HG03442 (cell line): ENCODE measurements around the gene FBLN1.
"Not testable (repeated sequence)": the region's sequence is repeated elsewhere in the genome, so short reads cannot be mapped to it uniquely, and the experiment has no call there.

Experiments used
- ATAC-seq: cut with Tn5 transposase; IDR thresholded peaks from one replicate; pipeline ENCODE4 v1.9.1; 2021; ENCODE audit warnings: mild to moderate bottlenecking, moderate library complexity; ENCODE audit not compliant: unreplicated experiment

The FBLN1 gene

DNA sequence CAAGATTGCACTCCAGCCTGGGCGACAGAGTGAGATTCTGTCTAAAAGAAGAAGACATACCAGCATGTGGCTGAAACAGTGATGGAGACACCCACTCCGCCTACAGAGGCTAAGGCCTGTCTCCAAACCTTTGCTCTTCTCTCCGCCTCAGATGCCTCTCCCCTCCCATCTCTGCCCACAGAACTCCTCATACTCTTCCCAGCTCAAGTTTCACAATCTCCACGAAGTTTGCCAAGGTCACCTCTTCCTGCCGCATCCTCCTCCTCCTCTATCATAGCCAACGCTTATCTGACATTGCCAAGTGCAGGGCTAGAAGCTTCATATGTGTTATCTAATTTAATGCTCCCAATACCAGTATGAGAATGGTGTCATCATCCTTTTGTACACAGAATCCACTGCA lies 25.9 kb upstream of the FBLN1 start:
- no peak for ATAC-seq

GRCh38 chr22:45477366-45478107 lies 25.1 kb upstream of the FBLN1 start:
- no peak for ATAC-seq

GRCh38 chr22:45478108-45478771 lies 24.4 kb upstream of the FBLN1 start:
- ATAC-seq, result no peak

DNA sequence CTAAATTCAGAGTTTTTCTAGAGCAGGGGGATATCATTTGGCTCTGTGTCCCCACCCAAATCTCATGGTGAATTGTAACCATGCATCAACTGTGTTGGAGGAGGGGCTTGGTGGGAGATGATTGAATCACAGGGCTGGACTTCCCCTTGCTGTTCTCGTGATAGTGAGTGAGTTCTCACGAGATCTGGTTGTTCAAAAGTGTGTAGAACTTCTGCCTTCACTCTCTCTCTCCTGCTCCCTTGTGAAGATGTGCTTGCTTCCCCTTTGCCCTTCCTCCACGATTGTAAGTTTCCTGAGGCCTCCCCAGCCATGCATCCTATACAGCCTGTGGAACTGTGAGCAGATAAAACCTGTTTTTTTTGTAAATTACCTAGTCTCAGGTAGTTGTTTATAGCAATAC lies 22.0 kb upstream of the FBLN1 start:
- no peak for ATAC-seq

DNA sequence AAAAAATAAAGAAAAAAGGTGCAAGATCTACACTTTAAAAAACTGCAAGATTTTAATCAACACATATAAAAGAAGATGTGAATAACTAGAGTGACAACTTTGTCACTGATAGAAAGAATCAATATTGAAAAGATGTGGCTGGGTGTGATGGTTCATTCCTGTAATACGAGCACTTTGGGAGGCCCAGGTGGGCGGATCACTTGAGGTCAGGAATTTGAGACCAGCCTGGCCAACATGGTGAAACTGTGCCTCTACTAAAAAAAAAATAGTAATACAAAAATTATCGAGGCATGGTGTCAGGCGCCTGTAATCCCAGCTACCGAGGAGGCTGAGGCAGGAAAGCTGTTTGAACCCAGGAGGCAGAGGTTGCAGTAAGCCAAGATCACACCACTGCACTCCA lies 21.0 kb upstream of the FBLN1 start:
- no peak for ATAC-seq

- no peak for ATAC-seq
Measured at GRCh38 chr22:45482169-45482568, 20.5 kb upstream of the FBLN1 start.

GRCh38 chr22:45483319-45483718 lies 19.4 kb upstream of the FBLN1 start:
- ATAC-seq, result no peak

GRCh38 chr22:45483918-45484499 lies 18.7 kb upstream of the FBLN1 start:
- no peak for ATAC-seq

DNA sequence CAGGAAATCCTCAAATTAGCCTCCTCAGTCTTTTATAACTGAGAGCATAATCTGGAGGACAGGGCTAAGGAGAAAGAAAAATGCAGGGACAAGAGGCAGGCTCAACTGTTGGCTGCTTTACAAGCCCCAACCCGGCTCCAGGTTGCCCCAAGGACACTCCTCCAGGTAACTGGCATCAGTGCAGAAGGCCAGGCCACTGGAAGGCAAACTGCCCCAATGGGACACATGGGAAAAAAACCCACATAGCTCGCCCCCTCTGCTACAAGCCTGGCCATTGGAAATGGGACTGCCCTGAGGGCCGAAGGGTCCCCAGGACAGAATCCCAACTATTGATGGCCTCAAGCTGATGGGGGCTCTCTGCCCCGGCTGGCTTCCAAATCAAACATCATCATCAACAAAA lies 17.9 kb upstream of the FBLN1 start:
- ATAC-seq, result no peak

GRCh38 chr22:45485261-45485660 lies 17.4 kb upstream of the FBLN1 start:
- no peak for ATAC-seq

DNA sequence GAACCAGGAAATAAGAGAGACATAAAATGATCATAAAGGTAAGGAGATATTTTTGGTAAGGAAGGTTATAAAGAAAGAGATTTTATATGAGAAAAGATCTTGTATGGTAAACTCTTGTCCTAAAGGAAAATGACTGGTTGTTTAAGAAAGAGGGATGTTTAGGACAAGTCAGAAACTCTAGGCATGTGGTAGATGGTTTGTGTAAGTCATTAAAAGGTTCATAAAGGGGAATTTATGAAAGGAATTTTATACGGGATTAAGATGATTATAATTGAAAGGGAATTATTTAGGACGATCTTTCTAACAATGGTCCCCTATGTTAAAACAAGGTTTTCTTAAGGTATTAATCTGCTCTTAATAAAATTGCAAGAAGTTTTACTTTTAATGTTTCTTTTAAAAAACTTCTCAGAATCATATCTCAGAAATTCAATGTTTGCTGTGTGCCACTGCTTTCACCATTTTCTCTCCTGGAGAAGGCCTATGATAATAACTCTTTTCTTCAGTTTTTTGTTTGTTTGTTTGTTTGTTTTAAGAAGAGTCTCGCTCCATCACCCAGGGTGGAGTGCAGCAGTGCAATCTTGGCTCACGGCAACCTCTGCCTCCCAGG lies 13.8 kb upstream of the FBLN1 start:
- ATAC-seq, result no peak

- no peak for ATAC-seq
Measured at GRCh38 chr22:45490836-45491235, 11.8 kb upstream of the FBLN1 start.

DNA sequence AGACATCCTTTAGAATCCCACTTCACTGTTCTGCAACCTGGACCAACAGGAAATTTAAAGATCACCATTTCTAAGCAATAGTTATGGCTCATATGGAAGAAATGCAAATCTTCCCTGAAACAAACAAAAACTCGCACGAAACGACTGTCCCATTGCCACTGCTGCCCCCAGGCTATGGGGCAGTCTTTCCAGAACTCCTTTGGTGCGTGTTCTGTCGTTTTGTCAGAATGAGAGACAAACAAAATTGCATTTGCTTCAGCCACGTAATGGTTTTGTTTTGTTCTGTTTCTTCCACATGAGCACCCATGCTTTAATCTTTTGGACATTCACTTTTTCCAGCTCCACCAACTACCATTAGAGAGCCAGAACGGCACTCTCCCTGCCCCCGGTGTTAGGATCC lies 10.8 kb upstream of the FBLN1 start:
- no peak for ATAC-seq

GRCh38 chr22:45493286-45493771 lies 9.4 kb upstream of the FBLN1 start:
- no peak for ATAC-seq

- not testable (repeated sequence) for ATAC-seq
Measured at GRCh38 chr22:45494306-45494705, 8.4 kb upstream of the FBLN1 start.

DNA sequence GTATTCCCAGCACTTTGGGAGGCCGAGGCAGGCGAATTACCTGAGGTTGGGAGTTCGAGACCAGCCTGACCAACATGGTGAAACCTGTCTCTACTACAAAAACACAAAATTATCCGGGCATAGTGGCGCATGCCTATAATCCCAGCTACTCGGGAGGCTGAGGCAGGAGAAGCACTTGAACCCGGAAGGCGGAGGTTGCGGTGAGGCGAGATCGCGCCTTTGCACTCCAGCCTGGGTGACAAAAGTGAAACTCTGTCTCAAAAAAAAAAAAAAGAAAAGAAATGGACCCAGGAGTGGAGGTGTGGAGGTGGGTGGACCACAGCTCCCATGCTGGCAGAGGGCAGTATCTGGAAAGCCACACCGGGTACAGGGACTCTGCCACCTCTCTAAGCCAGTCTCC lies 7.1 kb upstream of the FBLN1 start:
- not testable (repeated sequence) for ATAC-seq

- no peak for ATAC-seq
Measured at GRCh38 chr22:45496451-45496941, 6.2 kb upstream of the FBLN1 start.

GRCh38 chr22:45497351-45498145 lies 5.1 kb upstream of the FBLN1 start:
- no peak for ATAC-seq

- ATAC-seq, result no peak
Measured at GRCh38 chr22:45499746-45500145, 2.9 kb upstream of the FBLN1 start.

DNA sequence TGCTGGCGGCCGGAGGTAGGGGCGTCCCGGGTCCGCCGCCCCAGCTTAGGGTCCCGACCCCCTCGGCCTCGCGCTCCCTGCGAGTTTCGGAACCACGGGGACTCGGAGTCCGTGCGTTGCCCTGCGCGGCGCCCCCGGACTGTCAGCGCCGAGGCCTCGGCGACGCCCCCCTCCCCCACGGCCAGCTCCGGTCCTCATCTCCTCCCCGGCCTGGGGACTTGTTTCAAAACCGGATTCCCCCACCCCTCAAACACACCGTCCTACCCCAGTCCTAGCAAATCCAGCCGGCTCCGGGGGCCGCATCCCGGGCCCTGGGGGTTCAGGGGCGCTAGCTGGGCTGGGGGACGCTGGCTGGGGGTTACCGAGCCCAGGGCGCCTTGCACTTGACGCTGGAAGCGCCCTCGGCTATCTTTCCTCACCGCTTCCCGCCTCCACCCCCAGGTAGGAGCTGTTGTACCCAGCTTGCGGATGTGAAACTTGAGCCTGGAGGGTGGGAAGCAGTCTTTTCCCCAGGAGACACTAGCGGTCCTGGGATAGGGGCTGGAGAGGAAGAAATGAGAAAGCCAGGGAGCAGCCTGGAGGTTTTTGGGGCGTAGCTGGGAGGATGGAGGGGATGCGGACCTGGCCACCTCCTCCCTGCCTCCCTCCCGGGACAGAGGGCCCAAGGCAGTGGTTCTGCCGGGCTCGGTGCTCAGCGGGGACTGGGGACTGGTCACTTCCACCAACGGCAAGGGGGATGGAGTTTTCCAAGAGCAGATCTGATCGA lies 550 bp downstream of the FBLN1 start:
- ATAC-seq, result no peak
